PC-3 (cell line): ENCODE data around the gene HDAC8.

Experiments
- EZH2phosphoT487 ChIP-seq: fragments of 300-600 bp; sonication (generic); IDR thresholded peaks from 2 replicates; pipeline ENCODE4 v1.6.1; 2018; ENCODE audit warnings: mild to moderate bottlenecking, antibody characterized with exemption, low read length, borderline replicate concordance
- TF ChIP-seq, protein P1 (sequence below): fragments of 300-600 bp; sonication (generic); conservative IDR thresholded peaks from 2 replicates; pipeline ENCODE4 v1.5.1; 2017; ENCODE audit warnings: antibody characterized with exemption, low read depth, mild to moderate bottlenecking, low read length

DNA sequence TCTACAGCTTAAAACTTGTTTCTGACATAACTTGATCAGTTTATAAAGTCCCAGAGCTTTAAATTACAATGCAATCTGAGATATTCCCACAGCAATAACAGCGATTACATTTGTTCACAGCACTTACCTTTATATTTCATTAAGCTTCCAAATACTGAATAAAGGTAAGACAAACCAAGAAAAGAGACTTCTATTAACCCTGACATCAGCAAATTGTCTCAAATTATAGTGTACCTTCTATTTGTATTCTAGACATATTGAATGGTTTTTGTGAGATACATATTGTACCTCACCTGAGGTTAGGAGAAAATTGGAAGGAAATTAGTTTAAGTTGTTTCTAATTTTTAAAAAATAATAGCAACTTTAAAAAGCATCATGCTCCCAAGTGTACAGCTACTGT, 111.9 kb downstream of the HDAC8 start:
- no peak for TF ChIP-seq EZH2phosphoT487
- TF ChIP-seq, protein P1, sequence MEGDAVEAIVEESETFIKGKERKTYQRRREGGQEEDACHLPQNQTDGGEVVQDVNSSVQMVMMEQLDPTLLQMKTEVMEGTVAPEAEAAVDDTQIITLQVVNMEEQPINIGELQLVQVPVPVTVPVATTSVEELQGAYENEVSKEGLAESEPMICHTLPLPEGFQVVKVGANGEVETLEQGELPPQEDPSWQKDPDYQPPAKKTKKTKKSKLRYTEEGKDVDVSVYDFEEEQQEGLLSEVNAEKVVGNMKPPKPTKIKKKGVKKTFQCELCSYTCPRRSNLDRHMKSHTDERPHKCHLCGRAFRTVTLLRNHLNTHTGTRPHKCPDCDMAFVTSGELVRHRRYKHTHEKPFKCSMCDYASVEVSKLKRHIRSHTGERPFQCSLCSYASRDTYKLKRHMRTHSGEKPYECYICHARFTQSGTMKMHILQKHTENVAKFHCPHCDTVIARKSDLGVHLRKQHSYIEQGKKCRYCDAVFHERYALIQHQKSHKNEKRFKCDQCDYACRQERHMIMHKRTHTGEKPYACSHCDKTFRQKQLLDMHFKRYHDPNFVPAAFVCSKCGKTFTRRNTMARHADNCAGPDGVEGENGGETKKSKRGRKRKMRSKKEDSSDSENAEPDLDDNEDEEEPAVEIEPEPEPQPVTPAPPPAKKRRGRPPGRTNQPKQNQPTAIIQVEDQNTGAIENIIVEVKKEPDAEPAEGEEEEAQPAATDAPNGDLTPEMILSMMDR, result no peak
